K562 (cell line): Measurements from ENCODE around the gene ANHX. TPM values are rescaled to one million over a fixed set of nuclear protein-coding genes. Genes with fewer than 3 reads are reported as not detected.

Experiments
- ATAC-seq: fragments of 200-7000 bp; cut with Tn5 transposase; 3 replicates; pipeline ENCODE4 v1.9.1; 2020; ENCODE audit warnings: moderate library complexity
- BruUV-seq: library from RNA; stranded (reverse); fragments of 400-500 nt; replicated peaks from 2 replicates; lab custom pipeline; 2021; lab: Mats Ljungman, UMichigan
- CTCF ChIA-PET: fragments of 300-600 bp; formaldehyde crosslinking; extraction: SDS; loops from one replicate; lab custom pipeline; 2021; ENCODE audit warnings: low intra/inter-chr PET ratio; lab: Yijun Ruan, JAX
- POLR2A ChIA-PET: fragments of 300-600, 350-650 bp; sonication (Branson Sonifier 250); formaldehyde crosslinking; extraction: SDS; loops from one replicate; lab custom pipeline; 2021; ENCODE audit warnings: antibody characterized with exemption, inconsistent platforms; lab: Yijun Ruan, JAX
- DNase-seq, 4 experiments: peaks; one replicate each; pipeline versions ENCODE4 v3.0.0 to v3.0.0-alpha.2; 2011 to 2018; ENCODE audit warnings: low spot score in 3 of 4, mixed read lengths in 3 of 4; ENCODE audit errors: extremely low read depth in 1 of 4
- FAIRE-seq: peaks from 2 replicates; lab custom pipeline; 2011; peaks lifted over from hg19 to GRCh38; lab: Jason Lieb, UNC
- H2AFZ ChIP-seq: 2 replicates; pipeline ENCODE4 v1.6.0; 2011; ENCODE audit warnings: low read depth, low read length, control low read depth, inconsistent platforms
- H3K27ac ChIP-seq: fragments of 200-600 bp; 3 replicates; pipeline ENCODE4 v1.8.0; 2011; ENCODE audit warnings: low read depth, mild to moderate bottlenecking, control low read depth, inconsistent platforms, low read length, moderate library complexity, mixed read lengths; ENCODE audit errors: extremely low read depth
- H3K27me3 ChIP-seq, 2 experiments: fragments of 300-600 bp in 1 of 2; 2 replicates in 1 of 2; 3 replicates in 1 of 2; pipeline versions ENCODE4 v1.6.0 to v1.8.0; 2011; ENCODE audit warnings: inconsistent platforms in 2 of 2, low read length in 2 of 2, mild to moderate bottlenecking in 1 of 2, mixed read lengths in 1 of 2, moderate library complexity in 1 of 2; ENCODE audit not compliant: control insufficient read depth in 2 of 2, insufficient read depth in 2 of 2
- H3K36me3 ChIP-seq: fragments of 300-600 bp; 3 replicates; pipeline ENCODE4 v1.8.0; 2011; ENCODE audit warnings: mild to moderate bottlenecking, low read length, inconsistent platforms; ENCODE audit not compliant: control insufficient read depth, insufficient read depth
- H3K4me1 ChIP-seq, 2 experiments: fragments of 200-600 bp in 1 of 2; replicated peaks in 1 of 2; 2 replicates in 1 of 2; 3 replicates in 1 of 2; pipeline versions ENCODE4 v1.5.1 to v1.8.0; 2011; ENCODE audit warnings: inconsistent platforms in 2 of 2, low read length in 2 of 2, mild to moderate bottlenecking in 1 of 2, mixed read lengths in 1 of 2, moderate library complexity in 1 of 2; ENCODE audit not compliant: control insufficient read depth in 2 of 2, insufficient read depth in 2 of 2
- H3K4me2 ChIP-seq: 2 replicates; pipeline ENCODE4 v1.6.1; 2011; ENCODE audit warnings: low read length, control low read depth, inconsistent platforms, mixed read lengths; ENCODE audit not compliant: insufficient read depth
- H3K4me3 ChIP-seq: fragments of 200-600 bp; sonication (generic), shearing (Covaris generic); 2 replicates; pipeline ENCODE4 v1.5.1; 2016; ENCODE audit warnings: control low read depth, inconsistent platforms
- H3K79me2 ChIP-seq: fragments of 200-600 bp; 3 replicates; pipeline ENCODE4 v1.8.0; 2011; ENCODE audit warnings: low read length, inconsistent platforms; ENCODE audit not compliant: control insufficient read depth, insufficient read depth
- H3K9ac ChIP-seq, 2 experiments: 2 replicates each; pipeline versions ENCODE4 v1.6.0 to v1.6.1; 2011; ENCODE audit warnings: low read depth in 2 of 2, low read length in 2 of 2, control low read depth in 1 of 2, inconsistent platforms in 1 of 2, mild to moderate bottlenecking in 1 of 2, mixed read lengths in 1 of 2; ENCODE audit not compliant: insufficient read depth in 1 of 2
- H3K9me1 ChIP-seq: one replicate; pipeline ENCODE4 v1.6.0; 2011; ENCODE audit warnings: inconsistent platforms, mild to moderate bottlenecking, low read length, moderate library complexity; ENCODE audit not compliant: control insufficient read depth, insufficient read depth
- H3K9me3 ChIP-seq: replicated peaks from 2 replicates; pipeline ENCODE4 v1.5.1; 2011; ENCODE audit warnings: low read depth, low read length, inconsistent platforms; ENCODE audit not compliant: control insufficient read depth, insufficient read depth
- H4K20me1 ChIP-seq: replicated peaks from 2 replicates; pipeline ENCODE4 v1.6.1; 2011; ENCODE audit warnings: low read length, inconsistent platforms, mixed read lengths; ENCODE audit not compliant: control insufficient read depth, insufficient read depth
- CBX8 ChIP-seq: fragments of 200-600 bp; sonication (generic); IDR thresholded peaks from 2 replicates; pipeline ENCODE4 v1.6.1; 2012; ENCODE audit warnings: borderline replicate concordance, mixed run types, low read depth, mild to moderate bottlenecking, moderate library complexity, mixed read lengths, low read length, control low read depth, inconsistent platforms; ENCODE audit not compliant: poor library complexity, severe bottlenecking; ENCODE audit errors: extremely low read depth
- ELF4 ChIP-seq: fragments of 450-650 bp; formaldehyde crosslinking; IDR thresholded peaks from 2 replicates; pipeline ENCODE4 v1.4.0; 2022; ENCODE audit warnings: missing genetic modification characterization
- GABPB2 ChIP-seq: fragments of 250-450 bp; sonication (Bioruptor Pico); conservative IDR thresholded peaks from 2 replicates; pipeline ENCODE4 v1.5.1; 2021; ENCODE audit warnings: mild to moderate bottlenecking
- HSF4 ChIP-seq: fragments of 250-450 bp; sonication (Bioruptor Pico); IDR thresholded peaks from 2 replicates; pipeline ENCODE4 v2.1.2; 2022; ENCODE audit warnings: mild to moderate bottlenecking, moderate library complexity, borderline replicate concordance
- KAT8 ChIP-seq: fragments of 450-650 bp; IDR thresholded peaks from 2 replicates; pipeline ENCODE4 v1.6.1; 2016; ENCODE audit warnings: low read depth, mild to moderate bottlenecking
- SLC30A9 ChIP-seq: fragments of 250-450 bp; sonication (Bioruptor Pico); IDR thresholded peaks from 2 replicates; pipeline ENCODE4 v1.8.0; 2022; ENCODE audit warnings: mild to moderate bottlenecking, moderate library complexity
- YY1 ChIP-seq, 3 experiments: IDR thresholded peaks; 2 replicates each; pipeline ENCODE4 v1.6.1; 2011; ENCODE audit warnings: low read length in 2 of 3, mild to moderate bottlenecking in 2 of 3, moderate library complexity in 2 of 3, borderline replicate concordance in 1 of 3, control low read depth in 1 of 3, low read depth in 1 of 3; ENCODE audit not compliant: insufficient read depth in 3 of 3, insufficient replicate concordance in 2 of 3, control insufficient read depth in 1 of 3, insufficient read length in 1 of 3; ENCODE audit errors: extremely low read depth in 1 of 3
- ZNF324 ChIP-seq: fragments of 250-450 bp; sonication (Bioruptor Pico); IDR thresholded peaks from 2 replicates; pipeline ENCODE4 v1.4.0; 2020; ENCODE audit warnings: mild to moderate bottlenecking
- WGBS: fragments of 100-300 bp; shearing (Covaris generic); methylation state at CpG from one replicate; pipeline ENCODE4 v1.1.6; 2016; ENCODE audit warnings: low coverage, mixed read lengths; ENCODE audit not compliant: insufficient coverage; ENCODE audit errors: missing lambda C conversion rate; 5-methylcytosine and 5-hydroxymethylcytosine counted together
- in situ Hi-C: fragments of 300-500 bp; cut with MboI; formaldehyde crosslinking; loops from 4 replicates; pipeline ENCODE4 v1.15.0; 2018; ENCODE audit warnings: inconsistent platforms, mixed read lengths
- intact Hi-C: fragments of 100-400 bp; cut with micrococcal nuclease; formaldehyde crosslinking; loops from 2 replicates; pipeline ENCODE4 v1.14.2; 2022
- polyA plus RNA-seq, 8 experiments: library from polyadenylated mRNA; depleted of rRNA in 4 of 8; stranded (reverse) in 5 of 8; unstranded in 3 of 8; fragments of >200 nt; fragmentation: Nextera tagmentation in 2 of 8; fragmentation: Illumina TruSeq in 1 of 8; extraction: Ambion mirVana in 2 of 8; extraction: Trizol in 1 of 8; gene quantifications; 2 replicates each; pipeline versions ENCODE4 v1.2.1 to v1.2.3, GENCODE V29; 2011 to 2014; ENCODE audit warnings: inconsistent platforms in 1 of 8, missing spikeins in 1 of 8
- total RNA-seq, 7 experiments: library from RNA; depleted of rRNA in 6 of 7; stranded (reverse); fragments of >200 nt in 6 of 7; fragmentation: Illumina TruSeq in 2 of 7; extraction: Trizol in 2 of 7; gene quantifications; 2 replicates each; pipeline versions ENCODE4 v1.2.1 to v1.2.3, GENCODE V29; 2011 to 2021; ENCODE audit warnings: low replicate concordance in 1 of 7
- TF ChIP-seq, protein P1 (sequence below): fragments of 150-350 bp; conservative IDR thresholded peaks from 2 replicates; pipeline ENCODE4 v1.6.1; 2014; ENCODE audit warnings: low read length

ANHX gene
- total and polyA plus RNA-seq, 9 of the 15 experiments (the other 6 are each of a cell fraction or from before 2014, with no cell fraction given), result not detected

- ATAC-seq (no peak), FAIRE-seq (no peak)
- intact Hi-C loops, result no loop called here
These were observed 467 bp upstream of the ANHX start for GRCh38 chr12:133236144-133236543.

More at GRCh38 chr12:133236144-133236543, 467 bp upstream of the ANHX start:
- Histone ChIP-seq H3K27me3 (no peaks in the 10 kb centered on the region), H3K36me3 (no peaks in the 10 kb centered on the region), H2AFZ (no peak overlapping the region), H3K4me3 (no peak overlapping the region), H3K9me1 (no peaks in the 10 kb centered on the region), H3K79me2 (no peaks in the 10 kb centered on the region), H3K9ac (no peak overlapping the region), H4K20me1 (no peaks in the 10 kb centered on the region)
- CTCF ChIA-PET, result no interaction called here
- POLR2A ChIA-PET, result no interaction called here
- in situ Hi-C loops, result no loop called here
- TF ChIP-seq GABPB2 (CRISPR knock-in tag) (no peak), ZNF324 (CRISPR knock-in tag) (no peak), CBX8 (no peak), YY1 (IDR thresholded peaks at IDR 0.05; ENCODE audit: borderline replicate concordance in 1 of 3, control insufficient read depth in 1 of 3, extremely low read depth in 1 of 3, insufficient read depth in 3 of 3, insufficient read length in 1 of 3, insufficient replicate concordance in 2 of 3, low read depth in 1 of 3, low read length in 2 of 3) (no peak), ELF4 (CRISPR knock-in tag) (no peak), HSF4 (CRISPR knock-in tag) (no peak), KAT8 (no peak), SLC30A9 (no peak)
- TF ChIP-seq, protein P1, sequence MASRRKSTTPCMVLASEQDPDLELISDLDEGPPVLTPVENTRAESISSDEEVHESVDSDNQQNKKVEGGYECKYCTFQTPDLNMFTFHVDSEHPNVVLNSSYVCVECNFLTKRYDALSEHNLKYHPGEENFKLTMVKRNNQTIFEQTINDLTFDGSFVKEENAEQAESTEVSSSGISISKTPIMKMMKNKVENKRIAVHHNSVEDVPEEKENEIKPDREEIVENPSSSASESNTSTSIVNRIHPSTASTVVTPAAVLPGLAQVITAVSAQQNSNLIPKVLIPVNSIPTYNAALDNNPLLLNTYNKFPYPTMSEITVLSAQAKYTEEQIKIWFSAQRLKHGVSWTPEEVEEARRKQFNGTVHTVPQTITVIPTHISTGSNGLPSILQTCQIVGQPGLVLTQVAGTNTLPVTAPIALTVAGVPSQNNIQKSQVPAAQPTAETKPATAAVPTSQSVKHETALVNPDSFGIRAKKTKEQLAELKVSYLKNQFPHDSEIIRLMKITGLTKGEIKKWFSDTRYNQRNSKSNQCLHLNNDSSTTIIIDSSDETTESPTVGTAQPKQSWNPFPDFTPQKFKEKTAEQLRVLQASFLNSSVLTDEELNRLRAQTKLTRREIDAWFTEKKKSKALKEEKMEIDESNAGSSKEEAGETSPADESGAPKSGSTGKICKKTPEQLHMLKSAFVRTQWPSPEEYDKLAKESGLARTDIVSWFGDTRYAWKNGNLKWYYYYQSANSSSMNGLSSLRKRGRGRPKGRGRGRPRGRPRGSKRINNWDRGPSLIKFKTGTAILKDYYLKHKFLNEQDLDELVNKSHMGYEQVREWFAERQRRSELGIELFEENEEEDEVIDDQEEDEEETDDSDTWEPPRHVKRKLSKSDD, result no peak
- TF ChIP-seq, all 486 proteins: peak for 0
- 62% methylated on average over 7 of the region's 44 CpGs for WGBS
- Histone ChIP-seq H3K4me2 (no peak overlapping the region), H3K9me3 (no peaks in the 10 kb centered on the region; the same call in 1 of the 2 replicates), H3K27ac (no peak overlapping the region), H3K4me1 (no peaks in the 10 kb centered on the region)
- no TSS peak for BruUV-seq
- no peak for DNase-seq
